ENCODE results near the gene ABCB1. TPM values are rescaled to one million over a fixed set of nuclear protein-coding genes. Genes with fewer than 3 reads are reported as not detected.

Gene ABCB1
- total RNA-seq, 2 donors from 2014 or later = 22.2 to 136 TPM

DNA sequence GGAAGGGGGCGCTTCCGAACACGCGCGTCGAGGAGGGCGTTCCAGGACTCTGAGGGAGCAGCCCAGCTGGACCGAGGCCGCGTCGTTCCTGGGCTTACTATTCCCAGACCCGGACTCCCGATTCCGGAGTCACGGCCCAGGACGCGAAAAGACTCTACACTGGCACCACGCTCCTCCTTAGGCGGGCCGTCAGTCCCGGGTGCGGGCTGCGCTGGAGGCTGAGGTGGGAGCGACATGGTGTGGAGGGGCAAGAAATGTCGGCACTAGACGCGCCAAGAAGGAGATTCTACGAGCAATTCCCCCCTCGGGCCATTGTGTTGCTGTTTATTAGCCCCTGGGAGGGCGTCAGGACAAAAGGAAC is 26.9 kb upstream of the ABCB1 start:
- H3K4me3 ChIP-seq = peak overlapping the region; percentile 48
- TF ChIP-seq, protein P1, sequence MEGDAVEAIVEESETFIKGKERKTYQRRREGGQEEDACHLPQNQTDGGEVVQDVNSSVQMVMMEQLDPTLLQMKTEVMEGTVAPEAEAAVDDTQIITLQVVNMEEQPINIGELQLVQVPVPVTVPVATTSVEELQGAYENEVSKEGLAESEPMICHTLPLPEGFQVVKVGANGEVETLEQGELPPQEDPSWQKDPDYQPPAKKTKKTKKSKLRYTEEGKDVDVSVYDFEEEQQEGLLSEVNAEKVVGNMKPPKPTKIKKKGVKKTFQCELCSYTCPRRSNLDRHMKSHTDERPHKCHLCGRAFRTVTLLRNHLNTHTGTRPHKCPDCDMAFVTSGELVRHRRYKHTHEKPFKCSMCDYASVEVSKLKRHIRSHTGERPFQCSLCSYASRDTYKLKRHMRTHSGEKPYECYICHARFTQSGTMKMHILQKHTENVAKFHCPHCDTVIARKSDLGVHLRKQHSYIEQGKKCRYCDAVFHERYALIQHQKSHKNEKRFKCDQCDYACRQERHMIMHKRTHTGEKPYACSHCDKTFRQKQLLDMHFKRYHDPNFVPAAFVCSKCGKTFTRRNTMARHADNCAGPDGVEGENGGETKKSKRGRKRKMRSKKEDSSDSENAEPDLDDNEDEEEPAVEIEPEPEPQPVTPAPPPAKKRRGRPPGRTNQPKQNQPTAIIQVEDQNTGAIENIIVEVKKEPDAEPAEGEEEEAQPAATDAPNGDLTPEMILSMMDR (IDR thresholded peaks at IDR 0.05) = no peak
- H3K27me3 ChIP-seq = no peaks in the 10 kb centered on the region
- no peak overlapping the region for H3K27ac ChIP-seq
- H3K9me3 ChIP-seq = no peaks in the 10 kb centered on the region
- no peaks in the 10 kb centered on the region for H3K36me3 ChIP-seq
- DNase-seq = peak; percentile 33
- intact Hi-C loops (cut with DNase I) = loop anchor here (10.0 kb wide), 1 partner anchor 247 kb away; the partner anchor contains the start of genes DBF4 and SLC25A40
- H3K4me1 ChIP-seq = no peaks in the 10 kb centered on the region
- peak overlapping the region in 1 of 2 donors; percentile 27 for H3K9ac ChIP-seq (ENCODE audit: low read depth in 2 of 2, low read length in 2 of 2)

DNA sequence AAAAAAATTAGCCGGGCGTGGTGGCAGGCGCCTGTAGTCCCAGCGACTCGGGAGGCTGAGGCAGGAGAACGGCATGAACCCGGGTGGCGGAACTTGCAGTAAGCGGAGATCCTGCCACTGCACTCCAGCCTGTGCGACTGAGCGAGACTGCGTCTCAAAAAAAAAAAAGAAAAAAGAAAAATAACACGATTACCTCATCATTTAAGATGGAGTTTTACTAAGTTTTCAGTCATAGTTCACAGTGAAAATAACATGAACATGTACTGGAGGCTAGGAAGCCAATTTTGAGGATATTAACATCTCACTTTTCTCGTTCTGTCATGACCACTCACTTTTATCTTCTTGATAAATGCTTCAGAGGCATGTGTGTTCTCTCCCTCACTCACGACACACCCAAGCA is 24.4 kb upstream of the ABCB1 start:
- intact Hi-C loops (cut with DNase I) = loop anchor here (10.0 kb wide), 1 partner anchor 250 kb away; the partner anchor contains the start of genes DBF4 and SLC25A40
- Histone ChIP-seq H3K9me3 (no peaks in the 10 kb centered on the region), H3K4me1 (no peaks in the 10 kb centered on the region), H3K9ac (ENCODE audit: low read depth in 2 of 2, low read length in 2 of 2) (no peak overlapping the region), H3K27me3 (no peaks in the 10 kb centered on the region), H3K4me3 (no peak overlapping the region), H3K36me3 (no peaks in the 10 kb centered on the region), H3K27ac (no peak overlapping the region)
- DNase-seq = no peak
- TF ChIP-seq, protein P1 (IDR thresholded peaks at IDR 0.05) = no peak

DNA sequence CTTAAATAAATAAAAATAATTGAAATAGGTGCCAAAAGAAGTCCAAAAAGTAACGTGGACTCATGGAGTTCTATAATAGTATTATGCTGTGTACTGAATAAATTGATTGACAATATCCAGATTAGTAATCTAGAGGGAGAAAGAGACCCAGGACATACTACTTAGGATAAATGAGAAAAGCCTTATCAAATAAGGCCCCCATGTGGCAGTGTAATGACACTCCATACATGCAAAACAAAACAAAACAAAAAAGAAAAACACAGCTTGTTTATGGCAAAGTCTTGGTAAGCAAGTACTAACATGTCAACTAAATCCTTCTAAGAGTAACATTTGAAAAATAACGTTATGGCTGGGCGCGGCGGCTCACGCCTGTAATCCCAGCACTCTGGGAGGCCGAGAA is 23.9 kb upstream of the ABCB1 start:
- Histone ChIP-seq H3K9ac (ENCODE audit: low read depth in 2 of 2, low read length in 2 of 2) (no peak overlapping the region), H3K27me3 (no peaks in the 10 kb centered on the region), H3K9me3 (no peaks in the 10 kb centered on the region), H3K4me1 (no peaks in the 10 kb centered on the region), H3K4me3 (no peak overlapping the region), H3K27ac (no peak overlapping the region), H3K36me3 (no peaks in the 10 kb centered on the region)
- DNase-seq = no peak
- intact Hi-C loops (cut with DNase I) = loop anchor here (5.0 to 10.0 kb wide), 2 partner anchors 117 to 250 kb away; partner anchors contain the start of genes DBF4 and SLC25A40
- TF ChIP-seq, protein P1 (IDR thresholded peaks at IDR 0.05) = no peak

GRCh38 chr7:87615197-87615596 is 14.5 kb upstream of the ABCB1 start:
- Histone ChIP-seq H3K27ac (no peak overlapping the region), H3K36me3 (no peaks in the 10 kb centered on the region), H3K9ac (ENCODE audit: low read depth in 2 of 2, low read length in 2 of 2) (no peak overlapping the region), H3K9me3 (no peaks in the 10 kb centered on the region), H3K27me3 (no peaks in the 10 kb centered on the region), H3K4me1 (no peaks in the 10 kb centered on the region), H3K4me3 (no peak overlapping the region)
- intact Hi-C loops (cut with DNase I) = no loop called here
- TF ChIP-seq, protein P1 (IDR thresholded peaks at IDR 0.05) = no peak
- no peak for DNase-seq

DNA sequence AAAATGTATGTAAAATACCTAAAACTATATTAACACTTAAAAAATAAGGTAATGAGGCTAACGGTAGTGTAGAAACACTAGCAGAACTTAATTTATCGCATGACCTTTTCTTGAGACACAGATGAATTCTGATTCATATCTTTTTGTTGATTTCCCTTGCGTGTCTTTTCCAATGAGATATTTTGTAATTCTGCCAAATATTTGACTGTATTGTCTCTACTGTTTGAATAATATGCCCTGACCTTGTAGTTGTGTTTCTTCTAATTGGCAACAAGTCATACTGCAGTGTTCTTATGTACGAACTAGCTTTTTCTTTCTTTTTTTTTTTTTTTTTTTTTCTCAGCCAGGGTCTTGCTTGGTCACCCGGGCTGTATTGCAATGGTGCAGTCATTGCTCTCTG is 9.2 kb upstream of the ABCB1 start:
- no peaks in the 10 kb centered on the region for H3K36me3 ChIP-seq
- no peak overlapping the region for H3K27ac ChIP-seq
- intact Hi-C loops (cut with DNase I) = no loop called here
- TF ChIP-seq, protein P1 (IDR thresholded peaks at IDR 0.05) = no peak
- H3K9me3 ChIP-seq = no peaks in the 10 kb centered on the region
- no peaks in the 10 kb centered on the region for H3K27me3 ChIP-seq
- no peak overlapping the region for H3K9ac ChIP-seq (ENCODE audit: low read depth in 2 of 2, low read length in 2 of 2)
- no peak for DNase-seq
- no peaks in the 10 kb centered on the region for H3K4me1 ChIP-seq
- H3K4me3 ChIP-seq = no peak overlapping the region
